ENCODE results near the gene LMAN1L. TPM values are rescaled to one million over a fixed set of nuclear protein-coding genes. Genes with fewer than 3 reads are reported as not detected.

The LMAN1L gene
- total and polyA plus RNA-seq, 2 of the 4 experiments (the other 2 are of a cell fraction) = not detected

GRCh38 chr15:74815961-74816360, 3.3 kb downstream of the LMAN1L start:
- peak overlapping the region; percentile 13 for H2AK9ac ChIP-seq (replicated peaks; ENCODE audit: low read depth, low read length, poor library complexity)
- H3K4me2 ChIP-seq (ENCODE audit: low read depth, low read length) = no peak overlapping the region
- peaks cover 4% of the 10 kb centered on the region; the same call in 1 of the 2 replicates for H4K20me1 ChIP-seq (ENCODE audit: insufficient read depth, low read length)
- H3K9ac ChIP-seq (ENCODE audit: low read depth, low read length) = no peak overlapping the region
- no peak overlapping the region for H3K14ac ChIP-seq (replicated peaks; ENCODE audit: low read depth, low read length)
- ChIA-PET CTCF (interaction anchor here (1.6 kb wide), 1 partner anchor 35 kb away, joined by 6 read pairs; the partner anchor contains the start of gene CSK), POLR2A (ENCODE audit: unreplicated experiment) (no interaction called here)
- no peak overlapping the region for H2AK5ac ChIP-seq (ENCODE audit: low read depth, low read length)
- no peak overlapping the region for H4K5ac ChIP-seq (ENCODE audit: low read depth, low read length)
- no peak overlapping the region for H2BK5ac ChIP-seq (ENCODE audit: low read depth, low read length, poor library complexity, severe bottlenecking)
- H2BK120ac ChIP-seq (ENCODE audit: low read depth, low read length) = no peak overlapping the region
- H3K27me3 ChIP-seq (ENCODE audit: control insufficient read depth, insufficient read depth, low read length) = peaks cover 12% of the 10 kb centered on the region; the same call in 1 of the 2 replicates
- no peak overlapping the region for H3K4me3 ChIP-seq (ENCODE audit: insufficient read depth, low read depth, low read length)
- H3K79me1 ChIP-seq (ENCODE audit: low read depth in 1 of 2, low read length in 2 of 2) = no peaks in the 10 kb centered on the region
- no peak overlapping the region for H4K91ac ChIP-seq (ENCODE audit: insufficient read depth, low read depth, low read length)
- 0 out of 2 replicates have a peak, but pooled peaks cover 4% of the 10 kb centered on the region for H3K9me1 ChIP-seq (ENCODE audit: insufficient read depth, low read length)
- dilution Hi-C loops (cut with HindIII; ENCODE audit: low sequenced_read_pairs, unreplicated experiment) = no loop called here
- H2BK15ac ChIP-seq (ENCODE audit: low read depth, low read length) = no peak overlapping the region
- 85% methylated on average over 8 of the region's 15 CpGs; no CpG with 5 or more reads in 1 of the 2 experiments for WGBS, 2 experiments (ENCODE audit: extremely low coverage in 2 of 2, insufficient read length in 1 of 2)
- in situ Hi-C loops (cut with MboI; ENCODE audit: low sequenced_read_pairs) = no loop called here
- no peak overlapping the region for H3K23ac ChIP-seq (ENCODE audit: low read depth, low read length)
- BruUV-seq (replicated peaks) = no TSS peak
- no peaks in the 10 kb centered on the region for H3K9me3 ChIP-seq (ENCODE audit: control insufficient read depth, insufficient read depth, low read length)
- no peak overlapping the region for H4K8ac ChIP-seq (ENCODE audit: low read depth in 2 of 2, low read length in 2 of 2)
- no peak overlapping the region for H3K27ac ChIP-seq (ENCODE audit: insufficient read depth, low read length)
- no peaks in the 10 kb centered on the region for H3K4me1 ChIP-seq (ENCODE audit: control insufficient read depth, insufficient read depth, low read length)
- intact Hi-C loops (cut with micrococcal nuclease) = no loop called here
- H3K36me3 ChIP-seq (ENCODE audit: control insufficient read depth, insufficient read depth, low read length) = no peaks in the 10 kb centered on the region
- H2BK20ac ChIP-seq (ENCODE audit: low read depth, low read length) = no peak overlapping the region
- H2AFZ ChIP-seq (replicated peaks; ENCODE audit: low read length, poor library complexity) = no peak overlapping the region
- H3K4ac ChIP-seq (ENCODE audit: low read depth, low read length) = no peak overlapping the region
- DNase-seq = no peak
- no peak for ATAC-seq (ENCODE audit: low read depth)
- TF ChIP-seq RAD21 (IDR thresholded peaks at IDR 0.05; ENCODE audit: low read length) (no peak), CHD1 (IDR thresholded peaks at IDR 0.05; ENCODE audit: low read depth, low read length) (no peak), BHLHE40 (IDR thresholded peaks at IDR 0.05; ENCODE audit: low read depth, low read length) (no peak), RCOR1 (IDR thresholded peaks at IDR 0.05; ENCODE audit: insufficient replicate concordance, low read length) (no peak), MAFK (IDR thresholded peaks at IDR 0.05; ENCODE audit: low read depth, low read length) (no peak), MXI1 (IDR thresholded peaks at IDR 0.05; ENCODE audit: borderline replicate concordance, low read depth, low read length) (no peak), MAZ (IDR thresholded peaks at IDR 0.05; ENCODE audit: borderline replicate concordance, low read depth, low read length) (no peak), CTCF (conservative IDR thresholded peaks at IDR 0.05; ENCODE audit: low read depth, low read length) (no peak), NFE2L2 (IDR thresholded peaks at IDR 0.05; ENCODE audit: low read depth, low read length) (no peak), CEBPB (IDR thresholded peaks at IDR 0.05; ENCODE audit: low read depth, low read length) (no peak), ELK1 (IDR thresholded peaks at IDR 0.05; ENCODE audit: borderline replicate concordance, low read depth, low read length) (no peak)
- no peak overlapping the region for H3K18ac ChIP-seq (ENCODE audit: low read depth, low read length)
- no peak overlapping the region for H3K56ac ChIP-seq (ENCODE audit: extremely low read depth, insufficient read depth, low read length)

Data from IMR-90 (cell line).